ENCODE data around the gene RASEF. TPM values are rescaled to one million over a fixed set of nuclear protein-coding genes. Genes with fewer than 3 reads are reported as not detected.

Gene RASEF
- total RNA-seq, 1 donor from 2014 or later, result 7.6 TPM

GRCh38 chr9:83041771-83042170, 21.2 kb downstream of the RASEF start:
- no peak for DNase-seq (ENCODE audit: extremely low spot score in 2 of 2)

GRCh38 chr9:83039303-83039702, 23.6 kb downstream of the RASEF start:
- intact Hi-C loops (cut with DNase I), result no loop called here
- TF ChIP-seq CTCF (IDR thresholded peaks at IDR 0.05) (no peak), POLR2A (IDR thresholded peaks at IDR 0.05) (no peak), POLR2AphosphoS5 (IDR thresholded peaks at IDR 0.05; ENCODE audit: insufficient read depth in 1 of 2, low read depth in 1 of 2) (no peak)
- Histone ChIP-seq H3K27ac (no peak overlapping the region), H3K36me3 (no peaks in the 10 kb centered on the region), H3K4me3 (no peak overlapping the region), H3K4me1 (no peaks in the 10 kb centered on the region), H3K9me3 (no peaks in the 10 kb centered on the region), H3K27me3 (no peaks in the 10 kb centered on the region)
- no peak for DNase-seq (ENCODE audit: extremely low spot score in 2 of 2)

More at GRCh38 chr9:83041771-83042170, 21.2 kb downstream of the RASEF start:
- Histone ChIP-seq H3K36me3 (no peaks in the 10 kb centered on the region), H3K9me3 (no peaks in the 10 kb centered on the region), H3K27me3 (no peaks in the 10 kb centered on the region), H3K27ac (no peak overlapping the region), H3K4me3 (no peak overlapping the region), H3K4me1 (no peaks in the 10 kb centered on the region)
- TF ChIP-seq POLR2AphosphoS5 (IDR thresholded peaks at IDR 0.05; ENCODE audit: insufficient read depth in 1 of 2, low read depth in 1 of 2), result no peak
- intact Hi-C loops (cut with DNase I), result no loop called here

GRCh38 chr9:83036043-83036442, 26.9 kb downstream of the RASEF start:
- H3K4me1 ChIP-seq, result no peaks in the 10 kb centered on the region
- H3K9me3 ChIP-seq, result no peaks in the 10 kb centered on the region
- H3K27ac ChIP-seq, result no peak overlapping the region
- no peaks in the 10 kb centered on the region for H3K36me3 ChIP-seq
- intact Hi-C loops (cut with DNase I), result no loop called here
- H3K27me3 ChIP-seq, result no peaks in the 10 kb centered on the region
- no peak for TF ChIP-seq POLR2A (IDR thresholded peaks at IDR 0.05)
- TF ChIP-seq CTCF (IDR thresholded peaks at IDR 0.05), result no peak
- no peak for TF ChIP-seq POLR2AphosphoS5 (IDR thresholded peaks at IDR 0.05; ENCODE audit: insufficient read depth in 1 of 2, low read depth in 1 of 2)
- no peak overlapping the region for H3K4me3 ChIP-seq
- DNase-seq (ENCODE audit: extremely low spot score in 2 of 2), result no peak

GRCh38 chr9:83035143-83035542, 27.8 kb downstream of the RASEF start:
- Histone ChIP-seq H3K4me3 (no peak overlapping the region), H3K36me3 (no peaks in the 10 kb centered on the region), H3K27ac (no peak overlapping the region), H3K27me3 (no peaks in the 10 kb centered on the region), H3K4me1 (no peaks in the 10 kb centered on the region), H3K9me3 (no peaks in the 10 kb centered on the region)
- TF ChIP-seq CTCF (IDR thresholded peaks at IDR 0.05), result no peak
- no peak for TF ChIP-seq POLR2A (IDR thresholded peaks at IDR 0.05)
- no peak for TF ChIP-seq POLR2AphosphoS5 (IDR thresholded peaks at IDR 0.05; ENCODE audit: insufficient read depth in 1 of 2, low read depth in 1 of 2)
- intact Hi-C loops (cut with DNase I), result no loop called here
- no peak for DNase-seq (ENCODE audit: extremely low spot score in 2 of 2)

- intact Hi-C loops (cut with DNase I), result no loop called here
- no peaks in the 10 kb centered on the region for H3K4me1 ChIP-seq
- DNase-seq (ENCODE audit: extremely low spot score in 2 of 2), result no peak
- no peak overlapping the region for H3K4me3 ChIP-seq
- H3K36me3 ChIP-seq, result no peaks in the 10 kb centered on the region
- no peak overlapping the region for H3K27ac ChIP-seq
- TF ChIP-seq CTCF (IDR thresholded peaks at IDR 0.05), result no peak
- no peak for TF ChIP-seq POLR2A (IDR thresholded peaks at IDR 0.05)
- TF ChIP-seq POLR2AphosphoS5 (IDR thresholded peaks at IDR 0.05; ENCODE audit: insufficient read depth in 1 of 2, low read depth in 1 of 2), result no peak
- H3K27me3 ChIP-seq, result no peaks in the 10 kb centered on the region
- no peaks in the 10 kb centered on the region for H3K9me3 ChIP-seq
These were observed 28.4 kb downstream of the RASEF start for GRCh38 chr9:83034587-83034986.
